ENCODE measurements around the gene ZDHHC22.

The ZDHHC22 gene

DNA sequence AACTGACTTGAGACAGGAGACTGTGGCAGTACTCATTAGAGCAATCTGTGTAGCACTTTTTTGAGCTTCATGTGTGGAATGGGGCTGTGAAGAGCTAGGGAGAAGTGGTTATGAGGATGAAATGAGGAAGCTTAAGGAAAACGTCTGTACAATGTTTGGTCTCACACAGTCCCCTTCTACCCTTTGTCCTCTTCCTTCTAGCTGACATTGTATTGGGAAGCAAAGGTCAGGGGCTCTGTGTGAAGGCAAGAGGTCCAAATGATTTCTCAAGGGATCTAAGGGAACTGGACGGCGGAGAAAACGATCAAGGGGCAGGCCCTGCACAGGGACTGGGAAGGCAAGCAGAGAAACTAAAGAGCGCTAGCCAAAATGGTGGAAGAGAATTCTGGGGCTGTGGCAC, 56.6 kb downstream of the ZDHHC22 start:
- Histone ChIP-seq H3K4me1 (ENCODE audit: control insufficient read depth in 1 of 2, insufficient read depth in 2 of 2, low read length in 2 of 2) (no peaks in the 10 kb centered on the region), H3K27ac (ENCODE audit: low read depth, low read length) (no peak overlapping the region), H3K9me3 (ENCODE audit: control insufficient read depth in 1 of 2, low read length in 2 of 2) (no peaks in the 10 kb centered on the region), H3K36me3 (ENCODE audit: control insufficient read depth in 1 of 2, insufficient read depth in 2 of 2, low read length in 2 of 2) (no peaks in the 10 kb centered on the region), H3K9ac (ENCODE audit: low read depth in 1 of 2, low read length in 2 of 2) (no peak overlapping the region), H3K4me3 (ENCODE audit: low read depth in 1 of 2, low read length in 2 of 2) (no peak overlapping the region), H3K27me3 (ENCODE audit: control insufficient read depth in 1 of 2, insufficient read depth in 2 of 2, low read length in 2 of 2) (no peaks in the 10 kb centered on the region)

DNA sequence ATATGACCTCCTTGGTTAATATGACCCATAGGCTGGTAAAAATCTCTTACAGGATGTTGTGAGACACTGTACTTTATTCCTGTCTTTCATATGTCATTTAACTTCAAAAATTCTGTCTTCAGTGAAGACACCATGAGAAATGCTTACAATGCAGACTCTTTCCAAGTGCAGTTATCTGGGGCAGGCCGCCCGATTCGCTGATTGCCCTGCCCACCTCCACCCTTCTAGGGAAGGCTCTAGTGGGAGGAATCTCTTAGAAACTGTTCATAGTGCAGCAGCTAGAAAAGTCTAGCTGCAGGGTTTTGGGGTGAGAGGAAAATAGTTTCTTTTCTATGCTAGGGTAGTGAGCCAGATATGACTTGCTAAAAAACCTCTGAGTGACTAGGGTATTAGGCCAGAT, 58.5 kb downstream of the ZDHHC22 start:
- Histone ChIP-seq H3K9ac (ENCODE audit: low read depth in 1 of 2, low read length in 2 of 2) (no peak overlapping the region), H3K27ac (ENCODE audit: low read depth, low read length) (no peak overlapping the region), H3K4me3 (ENCODE audit: low read depth in 1 of 2, low read length in 2 of 2) (no peak overlapping the region), H3K36me3 (ENCODE audit: control insufficient read depth in 1 of 2, insufficient read depth in 2 of 2, low read length in 2 of 2) (no peaks in the 10 kb centered on the region), H3K9me3 (ENCODE audit: control insufficient read depth in 1 of 2, low read length in 2 of 2) (no peaks in the 10 kb centered on the region), H3K4me1 (ENCODE audit: control insufficient read depth in 1 of 2, insufficient read depth in 2 of 2, low read length in 2 of 2) (no peaks in the 10 kb centered on the region), H3K27me3 (ENCODE audit: control insufficient read depth in 1 of 2, insufficient read depth in 2 of 2, low read length in 2 of 2) (no peaks in the 10 kb centered on the region)

DNA sequence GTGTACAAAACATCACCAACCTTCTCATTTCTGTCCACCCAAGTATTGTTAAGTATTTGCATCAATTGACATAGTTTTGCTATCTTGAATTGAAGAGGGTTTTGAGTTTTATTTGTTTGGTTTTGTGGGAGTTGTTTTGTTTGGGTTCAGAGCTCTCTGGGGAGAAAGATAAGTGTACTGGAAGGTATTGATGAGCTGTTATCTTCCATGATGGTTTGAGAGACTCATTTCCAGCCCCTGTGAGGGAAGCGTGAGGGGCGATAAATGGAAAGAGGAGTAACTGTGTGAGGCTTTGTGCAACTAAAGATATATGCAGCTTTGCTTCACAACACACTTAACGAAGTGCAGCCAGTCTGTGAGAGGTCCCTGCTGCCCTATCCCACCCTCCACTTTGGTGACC, 59.2 kb downstream of the ZDHHC22 start:
- Histone ChIP-seq H3K27me3 (ENCODE audit: control insufficient read depth in 1 of 2, insufficient read depth in 2 of 2, low read length in 2 of 2) (no peaks in the 10 kb centered on the region), H3K4me3 (ENCODE audit: low read depth in 1 of 2, low read length in 2 of 2) (no peak overlapping the region), H3K27ac (ENCODE audit: low read depth, low read length) (no peak overlapping the region), H3K9ac (ENCODE audit: low read depth in 1 of 2, low read length in 2 of 2) (no peak overlapping the region), H3K9me3 (ENCODE audit: control insufficient read depth in 1 of 2, low read length in 2 of 2) (no peaks in the 10 kb centered on the region), H3K4me1 (ENCODE audit: control insufficient read depth in 1 of 2, insufficient read depth in 2 of 2, low read length in 2 of 2) (no peaks in the 10 kb centered on the region), H3K36me3 (ENCODE audit: control insufficient read depth in 1 of 2, insufficient read depth in 2 of 2, low read length in 2 of 2) (no peaks in the 10 kb centered on the region)

Data from duodenal mucosa (tissue), 2 donors.